NOMO-1 (cell line): ENCODE results near the gene INSC.

Experiments
- DNase-seq, 2 experiments: peaks; one replicate each; lab custom pipeline; 2025; ENCODE audit not compliant: unreplicated experiment in 2 of 2; lab: John Stamatoyannopoulos, UW

INSC gene

GRCh38 chr11:15276621-15277020, 161.9 kb downstream of the INSC start:
- peak; percentile 1 to 6 for DNase-seq

GRCh38 chr11:15278128-15278527, 163.4 kb downstream of the INSC start:
- DNase-seq: no peak

GRCh38 chr11:15280393-15280792, 165.7 kb downstream of the INSC start:
- DNase-seq: no peak

- DNase-seq: no peak
These were observed 168.0 kb downstream of the INSC start for GRCh38 chr11:15282754-15283153.

GRCh38 chr11:15286465-15286864, 171.7 kb downstream of the INSC start:
- no peak for DNase-seq

GRCh38 chr11:15288863-15289262, 174.1 kb downstream of the INSC start:
- DNase-seq: no peak

- DNase-seq: no peak
These were observed 175.0 kb downstream of the INSC start for GRCh38 chr11:15289723-15290122.

GRCh38 chr11:15291885-15292284, 177.2 kb downstream of the INSC start:
- DNase-seq: no peak

GRCh38 chr11:15293975-15294620, 179.4 kb downstream of the INSC start:
- DNase-seq: no peak

- DNase-seq: no peak
These were observed 181.0 kb downstream of the INSC start for GRCh38 chr11:15295695-15296094.
